Spinal cord (tissue), 10 donors: ENCODE results near the gene DOCK9. TPM values are rescaled to one million over a fixed set of nuclear protein-coding genes. Genes with fewer than 3 reads are reported as not detected.

ENCODE experiments used
- DNase-seq, 6 donors: peaks; one replicate each; pipeline versions ENCODE4 v3.0.0 to v3.0.0-alpha.2; 2013 to 2015; ENCODE audit warnings: low spot score in 6 of 6, low read depth in 4 of 6
- H3K27ac ChIP-seq: one replicate; pipeline ENCODE4 v1.5.1; 2013; ENCODE audit warnings: low read depth, low read length, control low read depth
- H3K27me3 ChIP-seq: one replicate; pipeline ENCODE4 v1.6.1; 2013; ENCODE audit warnings: low read length; ENCODE audit not compliant: control insufficient read depth, insufficient read depth
- H3K36me3 ChIP-seq: one replicate; pipeline ENCODE4 v1.6.1; 2013; ENCODE audit warnings: low read length; ENCODE audit not compliant: control insufficient read depth, insufficient read depth
- H3K4me1 ChIP-seq: one replicate; pipeline ENCODE4 v1.6.1; 2013; ENCODE audit warnings: low read length; ENCODE audit not compliant: control insufficient read depth, insufficient read depth
- H3K4me3 ChIP-seq: one replicate; pipeline ENCODE4 v1.5.1; 2013; ENCODE audit warnings: low read depth, low read length, control low read depth
- H3K9me3 ChIP-seq: one replicate; pipeline ENCODE4 v1.6.1; 2013; ENCODE audit warnings: low read length; ENCODE audit not compliant: control insufficient read depth, insufficient read depth
- WGBS: methylation state at CpG from one replicate; pipeline ENCODE4 v1.1.5; 2013; ENCODE audit warnings: missing lambda C conversion rate; ENCODE audit not compliant: insufficient coverage; 5-methylcytosine and 5-hydroxymethylcytosine counted together
- polyA plus RNA-seq, 2 donors: library from polyadenylated mRNA; unstranded; fragments of 120-200 nt; gene quantifications; one replicate each; pipeline ENCODE4 v1.2.1, GENCODE V29; 2013; ENCODE audit not compliant: insufficient read length in 2 of 2
- total RNA-seq, 2 donors: library from RNA; depleted of rRNA in 1 of 2; stranded (reverse); fragments of 120-200 nt in 1 of 2; fragments of >200 nt in 1 of 2; gene quantifications; one replicate each; pipeline versions ENCODE4 v1.2.3 to v1.2.4, GENCODE V29; 2013 to 2014
- donor health status: healthy.

DOCK9 gene
- total and polyA plus RNA-seq, 4 donors = 74.4 to 117 (median 97.3) TPM

DNA sequence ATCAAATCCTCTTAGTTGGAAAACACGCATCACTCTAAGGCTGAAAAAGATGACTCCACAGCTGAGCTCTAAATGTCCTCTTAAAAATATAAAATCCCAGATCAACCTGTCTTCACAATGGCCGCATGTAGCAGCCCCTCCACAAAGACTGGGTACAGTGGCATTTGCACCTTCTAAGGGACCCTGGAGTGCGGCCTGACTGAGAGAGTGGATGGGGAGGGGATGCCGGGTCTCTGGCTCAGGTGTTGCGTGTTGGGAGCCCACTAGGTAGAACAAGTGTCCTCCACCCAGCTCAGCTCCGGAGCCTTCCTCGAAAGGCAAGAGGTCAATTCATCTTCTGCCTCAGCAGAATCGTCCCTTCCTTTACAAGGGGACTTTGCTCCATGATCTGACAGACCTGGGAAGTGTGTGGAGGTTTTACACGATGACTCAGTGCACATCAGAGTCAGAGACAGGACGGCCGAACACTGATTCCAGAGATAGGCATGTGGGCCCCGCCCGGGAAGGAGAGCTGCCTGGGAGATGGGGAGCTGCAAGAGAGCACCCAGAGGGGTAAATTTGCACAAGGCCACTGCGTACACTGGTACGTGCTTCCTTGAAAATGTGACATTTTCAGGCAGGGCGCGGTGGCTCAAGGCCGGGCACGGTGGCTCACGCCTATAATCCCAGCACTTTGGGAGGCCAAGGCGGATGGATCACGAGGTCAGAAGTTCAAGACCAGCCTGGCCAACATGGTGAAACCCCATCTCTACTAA is 201.8 kb downstream of the DOCK9 start:
- Histone ChIP-seq H3K27me3 (no peaks in the 10 kb centered on the region), H3K36me3 (no peaks in the 10 kb centered on the region), H3K4me3 (no peak overlapping the region), H3K4me1 (no peaks in the 10 kb centered on the region), H3K27ac (no peak overlapping the region), H3K9me3 (no peaks in the 10 kb centered on the region)
- 94% methylated on average over 13 of the region's 22 CpGs for WGBS
- DNase-seq = no peak

DNA sequence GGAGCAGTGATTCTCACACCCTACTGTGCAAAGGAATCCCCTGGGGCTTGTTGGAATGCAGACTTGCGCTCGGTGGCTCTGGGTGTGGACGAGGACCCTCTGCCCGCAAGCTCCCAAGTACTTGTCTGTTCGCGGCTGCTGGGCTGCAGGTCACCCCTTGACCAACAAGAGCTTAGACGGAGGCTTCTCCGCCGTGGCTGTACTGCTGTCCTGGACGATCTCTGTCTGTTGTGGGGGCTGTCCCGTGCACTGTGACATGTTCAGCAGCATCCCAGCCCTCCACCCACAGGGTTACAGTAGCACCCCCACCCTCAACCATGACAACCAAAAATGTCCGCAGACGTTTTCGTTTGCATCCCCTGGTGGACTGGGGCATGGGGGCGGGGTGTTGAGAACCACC is 202.5 kb downstream of the DOCK9 start:
- Histone ChIP-seq H3K4me3 (no peak overlapping the region), H3K9me3 (no peaks in the 10 kb centered on the region), H3K27ac (no peak overlapping the region), H3K4me1 (no peaks in the 10 kb centered on the region), H3K36me3 (no peaks in the 10 kb centered on the region), H3K27me3 (no peaks in the 10 kb centered on the region)
- DNase-seq = no peak
- WGBS = 87% methylated on average over 15 of the region's 15 CpGs

DNA sequence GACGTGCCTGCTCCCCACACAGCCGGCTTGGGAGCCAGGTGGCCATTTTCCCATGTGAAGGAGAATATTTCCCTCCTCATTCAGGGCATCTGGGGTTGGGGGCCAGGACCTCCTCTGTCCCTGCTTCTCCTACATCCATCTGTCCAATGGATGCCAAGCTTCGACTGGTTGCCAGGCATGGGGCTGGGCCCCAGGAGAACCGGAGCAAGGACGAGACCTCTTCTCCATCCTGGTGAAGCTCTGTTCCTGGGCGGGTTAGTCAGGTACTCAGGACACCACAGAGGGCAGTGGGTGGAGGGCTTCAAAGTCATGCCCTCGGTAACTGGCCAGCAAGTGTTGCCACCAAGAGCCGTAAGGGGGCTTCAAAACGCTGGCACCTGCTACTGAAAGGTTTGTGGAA is 203.1 kb downstream of the DOCK9 start:
- WGBS = 100% methylated on average over 7 of the region's 9 CpGs
- Histone ChIP-seq H3K27me3 (no peaks in the 10 kb centered on the region), H3K4me3 (no peak overlapping the region), H3K4me1 (no peaks in the 10 kb centered on the region), H3K36me3 (no peaks in the 10 kb centered on the region), H3K27ac (no peak overlapping the region), H3K9me3 (no peaks in the 10 kb centered on the region)
- no peak for DNase-seq

DNA sequence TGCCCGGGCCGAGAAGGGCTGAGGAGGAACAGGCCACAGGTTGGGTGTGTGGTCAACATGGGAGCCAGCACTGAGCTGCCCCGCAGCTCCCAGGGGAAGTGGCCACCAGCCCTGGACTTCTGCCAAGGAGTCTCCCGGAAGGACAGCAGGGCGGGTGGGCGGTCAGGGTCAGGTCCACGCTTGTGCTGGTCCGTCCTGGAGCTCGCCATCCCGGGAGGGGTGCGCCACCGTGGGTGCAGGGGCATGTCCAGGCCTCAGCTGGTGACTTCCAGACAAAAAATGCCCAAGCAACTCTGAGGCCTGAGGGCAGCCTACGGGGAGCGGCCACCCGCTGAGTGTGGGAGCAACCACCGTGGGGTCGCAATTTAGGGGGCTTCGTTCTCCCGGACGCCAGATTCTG is 203.9 kb downstream of the DOCK9 start:
- no peaks in the 10 kb centered on the region for H3K27me3 ChIP-seq
- H3K4me3 ChIP-seq = no peak overlapping the region
- 90% methylated on average over 20 of the region's 20 CpGs for WGBS
- no peak for DNase-seq
- no peaks in the 10 kb centered on the region for H3K36me3 ChIP-seq
- no peaks in the 10 kb centered on the region for H3K4me1 ChIP-seq
- no peak overlapping the region for H3K27ac ChIP-seq
- H3K9me3 ChIP-seq = no peaks in the 10 kb centered on the region

DNA sequence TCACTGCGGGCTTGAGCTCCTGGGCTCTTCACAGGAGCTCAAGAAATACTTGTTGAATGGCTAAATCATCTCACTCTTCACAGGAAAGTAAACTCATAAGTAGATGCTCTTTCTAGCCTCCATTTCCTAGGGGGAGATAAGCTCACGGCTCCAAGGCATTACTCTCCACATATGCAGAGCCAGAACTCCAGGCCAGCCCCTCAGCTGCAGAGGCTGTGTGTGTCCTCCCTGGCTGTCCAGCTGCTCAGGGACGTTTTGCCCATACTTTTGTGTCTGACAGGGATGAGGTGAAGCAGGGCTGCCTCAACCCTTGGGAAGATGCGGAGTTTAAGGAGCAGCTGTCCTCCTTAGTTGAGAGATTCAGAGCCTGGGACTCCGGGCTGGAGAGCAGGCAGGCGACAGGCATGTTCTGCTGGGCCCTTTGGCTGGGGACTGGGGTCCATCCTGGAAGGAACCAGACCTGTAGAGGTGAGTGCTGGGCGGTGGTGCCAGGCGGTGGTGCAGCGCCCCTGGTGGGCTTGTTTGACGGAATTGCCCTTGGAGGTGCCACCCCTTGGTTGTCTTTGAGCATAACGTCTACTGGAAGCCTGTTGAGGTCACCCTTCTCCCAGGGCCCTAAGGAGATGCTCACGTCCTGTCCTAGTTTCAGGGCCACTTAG is 204.9 kb downstream of the DOCK9 start:
- Histone ChIP-seq H3K27ac (no peak overlapping the region), H3K9me3 (no peaks in the 10 kb centered on the region), H3K36me3 (no peaks in the 10 kb centered on the region), H3K4me1 (no peaks in the 10 kb centered on the region), H3K4me3 (no peak overlapping the region), H3K27me3 (no peaks in the 10 kb centered on the region)
- DNase-seq = no peak
- WGBS = 69% methylated on average over 11 of the region's 12 CpGs

DNA sequence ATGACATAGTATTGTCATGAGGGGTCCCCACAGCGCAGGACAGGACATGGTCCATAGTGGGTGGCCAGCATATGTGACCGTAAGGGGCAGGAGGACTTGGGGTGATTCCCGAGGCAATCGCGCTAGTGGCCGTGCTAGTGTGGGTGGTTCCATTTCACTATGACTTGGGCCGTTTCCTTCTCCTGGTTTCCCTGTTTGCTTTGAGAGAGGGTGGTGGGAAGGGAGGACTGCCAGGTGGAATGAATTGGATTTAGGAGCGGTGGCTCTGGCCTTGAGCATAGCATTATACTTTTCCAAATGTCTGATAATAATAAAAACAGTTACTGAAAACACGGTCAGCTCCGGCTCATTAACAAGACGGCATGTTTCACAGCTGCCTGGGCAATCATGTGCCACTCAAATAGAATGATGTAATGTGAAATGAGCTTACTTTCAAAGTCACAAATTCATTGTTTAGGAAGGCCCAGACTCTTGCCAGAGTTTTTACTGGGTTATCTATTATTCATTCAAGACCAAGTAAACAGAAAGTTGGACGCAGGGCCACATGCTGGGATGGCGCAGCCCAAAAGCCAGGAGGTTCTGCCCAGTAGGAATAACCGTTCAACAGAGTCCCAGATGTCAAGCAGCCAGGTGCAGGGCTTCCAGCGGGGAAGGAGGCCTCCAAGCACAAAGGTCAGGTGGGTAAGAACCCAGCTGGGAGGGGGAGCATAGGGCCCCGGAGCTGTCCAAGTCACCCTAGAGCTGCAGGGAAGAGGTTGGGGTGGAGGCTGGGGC is 205.8 kb downstream of the DOCK9 start:
- Histone ChIP-seq H3K4me1 (no peaks in the 10 kb centered on the region), H3K4me3 (no peak overlapping the region), H3K9me3 (no peaks in the 10 kb centered on the region), H3K36me3 (no peaks in the 10 kb centered on the region), H3K27ac (no peak overlapping the region), H3K27me3 (no peaks in the 10 kb centered on the region)
- no peak for DNase-seq
- 89% methylated on average over 11 of the region's 16 CpGs for WGBS

DNA sequence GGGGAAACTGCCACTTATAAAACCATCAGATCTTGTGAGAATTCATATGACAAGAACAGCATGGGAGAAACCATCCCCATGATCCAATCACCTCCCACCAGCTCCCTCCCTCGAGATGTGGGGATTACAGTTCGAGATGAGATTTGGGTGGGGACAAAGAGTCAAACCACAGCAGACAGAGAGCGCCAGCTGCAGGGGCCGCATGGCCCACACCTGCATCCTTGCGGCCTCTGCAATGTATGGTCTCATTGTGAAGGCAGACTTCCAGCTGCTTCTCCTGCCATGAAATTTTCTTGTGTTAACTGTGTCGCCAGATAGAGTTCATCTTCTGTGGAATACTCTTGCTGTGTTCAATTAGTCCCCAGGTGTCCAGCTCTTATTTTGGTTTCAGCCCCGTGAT is 208.1 kb downstream of the DOCK9 start:
- no peak overlapping the region for H3K27ac ChIP-seq
- H3K4me3 ChIP-seq = no peak overlapping the region
- 70% methylated on average over 7 of the region's 7 CpGs for WGBS
- H3K9me3 ChIP-seq = no peaks in the 10 kb centered on the region
- DNase-seq = no peak
- no peaks in the 10 kb centered on the region for H3K27me3 ChIP-seq
- no peaks in the 10 kb centered on the region for H3K36me3 ChIP-seq
- no peaks in the 10 kb centered on the region for H3K4me1 ChIP-seq

DNA sequence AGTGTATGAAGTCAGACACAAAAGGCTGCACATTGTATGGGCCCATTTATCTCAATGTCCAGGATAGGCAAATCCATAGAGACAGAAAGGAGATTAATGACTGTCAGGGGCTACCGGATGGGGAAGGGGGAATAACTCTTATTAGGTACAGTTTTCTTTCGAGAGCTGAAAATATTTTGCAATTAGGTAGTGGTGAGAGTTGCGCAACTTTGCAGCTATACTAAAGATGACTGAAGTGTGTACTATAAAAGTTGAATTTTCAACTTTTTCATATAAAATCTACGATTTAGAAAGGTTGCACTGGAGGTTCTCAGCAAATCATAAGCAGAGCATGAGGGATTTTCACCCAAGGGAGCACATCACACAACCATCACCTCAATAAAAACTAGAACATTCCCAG is 209.3 kb downstream of the DOCK9 start:
- DNase-seq = no peak
- H3K36me3 ChIP-seq = no peaks in the 10 kb centered on the region
- H3K4me3 ChIP-seq = no peak overlapping the region
- no peak overlapping the region for H3K27ac ChIP-seq
- 100% methylated on average over 1 of the region's 4 CpGs for WGBS
- no peaks in the 10 kb centered on the region for H3K9me3 ChIP-seq
- no peaks in the 10 kb centered on the region for H3K27me3 ChIP-seq
- H3K4me1 ChIP-seq = no peaks in the 10 kb centered on the region

DNA sequence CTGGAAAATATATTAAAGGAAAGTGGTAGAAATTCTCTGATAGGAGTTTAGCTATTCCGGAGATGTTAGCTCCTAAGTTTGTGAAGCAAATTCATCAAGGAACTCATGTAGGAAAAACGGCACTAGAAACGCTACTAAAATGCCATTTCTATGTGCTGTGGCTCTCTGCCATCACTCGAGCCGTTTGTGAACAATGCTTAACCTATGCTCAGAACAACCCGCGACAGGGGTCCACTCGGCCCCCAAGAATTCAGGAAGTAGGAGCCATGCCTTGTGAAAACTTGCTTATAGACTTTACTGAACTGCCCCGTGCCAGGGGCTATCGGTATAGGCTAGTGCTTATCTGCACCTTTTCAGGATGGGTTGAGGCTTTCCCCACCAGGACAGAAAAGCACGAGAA is 211.2 kb downstream of the DOCK9 start:
- H3K4me1 ChIP-seq = no peaks in the 10 kb centered on the region
- DNase-seq = no peak
- H3K27me3 ChIP-seq = no peaks in the 10 kb centered on the region
- H3K4me3 ChIP-seq = no peak overlapping the region
- no peaks in the 10 kb centered on the region for H3K36me3 ChIP-seq
- 62% methylated on average over 10 of the region's 11 CpGs for WGBS
- H3K27ac ChIP-seq = no peak overlapping the region
- no peaks in the 10 kb centered on the region for H3K9me3 ChIP-seq
